DND-41 (cell line): Measurements from ENCODE around the gene TMEM203.

Experiments
- CTCF ChIP-seq: IDR thresholded peaks from 2 replicates; pipeline ENCODE4 v1.5.1; 2012; ENCODE audit warnings: borderline replicate concordance, low read length, moderate library complexity, mild to moderate bottlenecking; ENCODE audit not compliant: poor library complexity, severe bottlenecking; ENCODE audit errors: extremely low read depth
- EZH2 ChIP-seq: IDR thresholded peaks from 3 replicates; pipeline ENCODE4 v1.6.1; 2012; ENCODE audit warnings: borderline replicate concordance, low read depth, mild to moderate bottlenecking, moderate library complexity, low read length, inconsistent platforms; ENCODE audit not compliant: severe bottlenecking

GRCh38 chr9:137253717-137254623, 48.5 kb upstream of the TMEM203 start:
- TF ChIP-seq CTCF (no peak), EZH2 (no peak)
